Cardiac fibroblast (primary cell): ENCODE data around the gene XRCC5.

Source experiments
- DNase-seq, 2 donors: peaks; one replicate each; pipeline versions ENCODE4 v3.0.0 to v3.0.0-alpha.2; 2010; ENCODE audit warnings: low read depth in 2 of 2
- H3K4me3 ChIP-seq, 2 donors: replicated peaks in 1 of 2; 1 replicate in 1 of 2; 2 replicates in 1 of 2; pipeline ENCODE4 v1.5.1; 2011; ENCODE audit warnings: low read depth in 2 of 2, low read length in 2 of 2, mild to moderate bottlenecking in 2 of 2, moderate library complexity in 1 of 2
- TF ChIP-seq, protein P1 (sequence below): IDR thresholded peaks from one replicate; pipeline ENCODE4 v1.5.1; 2011; ENCODE audit warnings: low read depth, mild to moderate bottlenecking, low read length, inconsistent platforms

XRCC5 gene

DNA sequence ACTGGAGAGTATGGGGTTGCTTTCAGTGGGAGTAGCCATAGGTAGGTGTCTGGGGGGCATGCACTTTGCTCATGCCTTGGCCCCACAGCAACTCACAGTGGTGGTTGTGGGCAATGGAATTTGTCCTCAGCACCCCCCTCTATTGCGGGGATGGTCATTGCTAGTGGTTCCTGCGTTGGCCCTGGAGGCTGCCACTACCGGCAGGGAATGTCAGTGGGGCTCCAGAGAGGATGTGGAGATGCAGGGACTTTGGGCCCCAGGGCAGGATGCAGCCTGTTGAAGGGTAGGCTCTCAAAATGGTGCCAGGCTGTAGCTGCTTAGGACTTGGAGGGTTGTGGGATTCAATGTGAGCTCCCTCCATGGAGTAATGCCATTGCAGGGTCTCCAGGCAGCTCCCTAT, 125.0 kb downstream of the XRCC5 start:
- TF ChIP-seq, protein P1, sequence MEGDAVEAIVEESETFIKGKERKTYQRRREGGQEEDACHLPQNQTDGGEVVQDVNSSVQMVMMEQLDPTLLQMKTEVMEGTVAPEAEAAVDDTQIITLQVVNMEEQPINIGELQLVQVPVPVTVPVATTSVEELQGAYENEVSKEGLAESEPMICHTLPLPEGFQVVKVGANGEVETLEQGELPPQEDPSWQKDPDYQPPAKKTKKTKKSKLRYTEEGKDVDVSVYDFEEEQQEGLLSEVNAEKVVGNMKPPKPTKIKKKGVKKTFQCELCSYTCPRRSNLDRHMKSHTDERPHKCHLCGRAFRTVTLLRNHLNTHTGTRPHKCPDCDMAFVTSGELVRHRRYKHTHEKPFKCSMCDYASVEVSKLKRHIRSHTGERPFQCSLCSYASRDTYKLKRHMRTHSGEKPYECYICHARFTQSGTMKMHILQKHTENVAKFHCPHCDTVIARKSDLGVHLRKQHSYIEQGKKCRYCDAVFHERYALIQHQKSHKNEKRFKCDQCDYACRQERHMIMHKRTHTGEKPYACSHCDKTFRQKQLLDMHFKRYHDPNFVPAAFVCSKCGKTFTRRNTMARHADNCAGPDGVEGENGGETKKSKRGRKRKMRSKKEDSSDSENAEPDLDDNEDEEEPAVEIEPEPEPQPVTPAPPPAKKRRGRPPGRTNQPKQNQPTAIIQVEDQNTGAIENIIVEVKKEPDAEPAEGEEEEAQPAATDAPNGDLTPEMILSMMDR, result no peak
- no peak for DNase-seq

DNA sequence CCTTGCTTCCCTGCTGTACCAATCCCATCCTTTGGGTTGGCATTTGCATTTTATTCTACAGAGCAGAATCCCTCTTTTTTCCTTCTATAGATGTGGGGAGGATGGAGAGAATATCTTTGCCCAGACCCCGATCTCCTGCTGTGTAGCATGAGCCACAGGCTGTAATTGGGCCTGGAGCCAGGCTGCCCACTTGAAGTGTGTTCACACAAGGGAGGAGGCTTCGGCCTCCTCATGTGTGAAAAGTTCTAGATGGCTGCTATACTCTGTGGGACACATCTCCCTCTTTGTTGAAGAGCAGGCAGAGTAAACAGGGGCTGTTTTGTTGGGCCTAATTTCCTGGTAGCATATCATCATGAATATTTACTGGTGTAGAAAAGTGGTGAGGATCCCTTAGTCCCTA, 126.3 kb downstream of the XRCC5 start:
- no peak for DNase-seq
- TF ChIP-seq, protein P1, result no peak
- no peak overlapping the region for H3K4me3 ChIP-seq

More for the DNA sequence above, 125.0 kb downstream of the XRCC5 start:
- no peak overlapping the region for H3K4me3 ChIP-seq

DNA sequence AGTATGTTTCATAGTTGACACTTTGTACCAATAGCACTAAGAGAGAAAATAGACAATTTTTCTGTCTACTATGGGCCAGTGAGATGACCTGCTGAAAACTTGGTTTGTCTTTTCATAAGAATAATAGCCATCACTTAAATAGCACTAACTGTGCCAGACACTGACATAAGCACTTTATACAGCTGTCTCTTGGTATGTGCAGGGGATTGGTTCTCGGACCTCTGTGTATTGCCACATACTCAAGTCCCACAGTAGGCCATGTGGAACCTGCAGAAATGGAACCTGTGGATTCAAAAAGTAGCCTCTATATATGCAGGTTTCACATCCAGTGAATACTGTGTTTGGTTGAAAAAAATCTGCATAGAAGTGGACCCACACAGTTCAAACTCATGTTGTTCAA, 126.7 kb downstream of the XRCC5 start:
- H3K4me3 ChIP-seq, result no peak overlapping the region
- TF ChIP-seq, protein P1, result no peak
- DNase-seq, result no peak

DNA sequence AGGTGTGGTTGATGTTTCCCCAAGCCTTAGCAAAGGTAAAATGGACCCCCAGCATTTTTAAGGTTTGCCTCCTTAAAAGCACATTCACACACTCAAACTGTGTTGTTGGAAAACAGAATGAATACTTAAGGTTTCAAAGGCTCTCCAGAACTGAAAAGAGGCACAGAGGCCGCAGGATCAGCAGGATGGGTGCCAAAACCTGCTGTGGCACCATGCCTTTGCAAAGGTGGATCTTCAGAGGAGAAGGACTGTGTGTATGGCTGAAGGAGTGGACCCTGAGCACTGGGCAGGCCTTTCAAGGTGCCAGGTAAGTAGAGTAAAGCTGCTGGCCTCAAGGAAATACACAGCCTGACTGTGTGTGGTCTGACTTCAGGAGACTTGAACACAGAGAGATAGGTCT, 127.3 kb downstream of the XRCC5 start:
- TF ChIP-seq, protein P1, result no peak

DNA sequence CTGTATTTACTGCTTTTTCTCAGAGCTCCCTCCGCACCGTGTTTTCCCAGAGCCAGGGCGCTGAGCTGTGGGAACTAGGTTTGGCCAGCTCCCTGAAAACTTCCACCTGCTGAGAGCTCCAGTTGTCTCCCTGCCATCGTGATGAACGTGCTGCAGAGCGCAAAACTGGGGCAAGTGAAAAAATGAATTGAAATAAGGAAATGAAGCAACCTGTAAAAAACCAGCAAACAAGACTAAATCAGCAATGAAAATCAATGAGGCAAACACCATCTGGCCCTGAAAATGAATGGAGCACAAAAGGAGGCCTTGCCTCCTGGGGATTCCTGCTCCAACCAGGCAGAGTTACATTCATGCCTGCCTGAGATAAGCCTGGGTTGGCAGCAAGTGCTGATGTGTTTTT, 133.2 kb downstream of the XRCC5 start:
- DNase-seq, result peak in 1 of 2 donors; percentile 12
- no peak overlapping the region for H3K4me3 ChIP-seq
- TF ChIP-seq, protein P1, result no peak

More for the DNA sequence above, 127.3 kb downstream of the XRCC5 start:
- no peak overlapping the region for H3K4me3 ChIP-seq
- DNase-seq, result no peak

DNA sequence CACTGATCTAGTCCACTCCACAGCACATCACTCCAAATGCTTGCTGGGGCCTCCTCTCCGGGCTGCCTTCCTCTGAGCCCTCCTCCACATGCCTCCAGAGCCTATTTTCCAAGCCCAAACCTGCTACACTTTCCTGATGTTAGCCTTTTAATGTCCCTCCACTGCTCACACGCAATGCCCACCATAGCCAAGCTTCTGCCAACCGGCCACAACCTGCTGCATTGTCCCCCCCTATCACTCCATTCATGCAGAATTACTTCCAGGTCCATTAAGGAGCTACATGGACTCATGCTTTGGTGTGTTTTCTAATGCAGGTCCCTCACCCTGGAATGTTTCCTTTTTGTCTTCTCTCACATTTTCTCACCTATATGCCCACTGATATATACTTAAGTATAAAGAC, 133.9 kb downstream of the XRCC5 start:
- H3K4me3 ChIP-seq, result no peak overlapping the region
- TF ChIP-seq, protein P1, result no peak
- no peak for DNase-seq

DNA sequence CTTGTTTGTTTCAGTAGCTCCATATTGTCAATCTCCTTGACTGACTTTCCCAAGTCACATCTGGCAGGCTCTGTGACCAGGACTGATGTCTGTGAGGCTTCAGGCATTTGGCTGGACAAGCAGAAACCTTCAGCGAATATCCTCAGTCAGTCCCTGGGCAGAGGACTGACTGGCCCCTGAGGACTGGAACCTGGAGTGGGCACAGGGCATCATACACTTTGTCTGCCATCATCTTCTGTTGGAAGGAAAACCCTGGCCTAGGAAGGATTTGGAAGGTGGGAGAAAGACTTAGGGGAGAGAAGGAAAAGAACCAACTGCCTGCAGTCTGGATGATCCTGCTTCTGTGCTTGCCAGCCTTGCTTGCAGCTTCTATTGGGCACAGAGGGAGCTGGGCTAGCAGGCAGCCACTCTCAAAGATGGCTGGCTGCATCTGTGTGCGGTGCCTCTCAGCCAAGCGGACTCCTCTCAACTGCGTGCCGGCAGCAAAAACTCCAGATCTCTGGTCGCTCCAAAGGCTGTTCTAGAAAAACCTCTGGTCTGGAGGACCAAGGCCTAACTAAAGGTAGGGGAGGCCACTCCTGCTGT, 136.3 kb downstream of the XRCC5 start:
- no peak overlapping the region for H3K4me3 ChIP-seq
- DNase-seq, result no peak
- TF ChIP-seq, protein P1, result no peak
